Fibroblast of skin of abdomen (primary cell): ENCODE measurements around the gene HJURP.

Experiments used
- DNase-seq: peaks from one replicate; pipeline ENCODE4 v3.0.0-alpha.2; 2013

HJURP gene

DNA sequence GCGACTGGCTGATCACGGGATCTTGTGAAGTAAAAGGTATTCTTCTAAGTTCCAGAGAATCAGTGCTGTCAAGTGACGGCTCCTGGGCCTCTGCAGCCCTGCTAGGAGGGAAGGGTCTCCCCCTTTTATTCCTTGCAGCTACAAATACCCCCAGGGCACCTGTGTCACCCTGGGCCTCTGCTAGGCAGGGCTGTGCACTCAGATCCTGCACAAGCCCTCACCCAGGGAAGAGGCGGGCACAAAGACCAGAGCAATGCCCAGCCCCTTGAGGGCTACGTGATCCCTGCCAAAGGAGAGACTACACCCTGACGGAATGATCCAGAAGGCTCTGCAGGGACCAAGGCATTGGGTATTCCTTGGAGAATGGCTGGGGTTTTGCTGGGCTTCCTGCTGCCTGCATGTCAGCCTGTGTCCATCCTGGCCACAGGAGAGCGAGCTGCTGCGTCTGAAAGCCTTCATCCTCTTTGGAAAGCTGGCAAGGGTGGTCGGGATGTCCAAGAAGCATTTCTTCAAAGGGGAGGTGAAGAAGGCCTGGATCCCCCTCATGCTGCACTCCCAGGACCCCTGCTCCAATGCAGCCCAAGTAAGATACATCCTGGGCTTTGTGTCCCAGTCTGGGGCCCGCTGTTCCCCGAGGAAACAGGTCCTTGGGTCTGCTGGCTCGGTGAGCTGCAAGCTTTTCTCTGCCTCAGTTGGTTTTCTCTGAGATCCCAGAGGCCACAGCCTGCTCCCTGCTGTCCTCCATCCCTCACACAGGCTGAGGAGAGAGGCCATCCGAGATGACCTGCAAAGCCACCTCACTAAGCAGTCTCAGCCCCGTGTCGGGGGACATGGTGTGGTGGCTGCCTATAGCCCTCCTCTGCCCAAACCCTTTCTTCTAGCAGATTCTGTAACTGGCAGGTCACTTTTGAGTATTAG lies 24.9 kb downstream of the HJURP start:
- no peak for DNase-seq

DNA sequence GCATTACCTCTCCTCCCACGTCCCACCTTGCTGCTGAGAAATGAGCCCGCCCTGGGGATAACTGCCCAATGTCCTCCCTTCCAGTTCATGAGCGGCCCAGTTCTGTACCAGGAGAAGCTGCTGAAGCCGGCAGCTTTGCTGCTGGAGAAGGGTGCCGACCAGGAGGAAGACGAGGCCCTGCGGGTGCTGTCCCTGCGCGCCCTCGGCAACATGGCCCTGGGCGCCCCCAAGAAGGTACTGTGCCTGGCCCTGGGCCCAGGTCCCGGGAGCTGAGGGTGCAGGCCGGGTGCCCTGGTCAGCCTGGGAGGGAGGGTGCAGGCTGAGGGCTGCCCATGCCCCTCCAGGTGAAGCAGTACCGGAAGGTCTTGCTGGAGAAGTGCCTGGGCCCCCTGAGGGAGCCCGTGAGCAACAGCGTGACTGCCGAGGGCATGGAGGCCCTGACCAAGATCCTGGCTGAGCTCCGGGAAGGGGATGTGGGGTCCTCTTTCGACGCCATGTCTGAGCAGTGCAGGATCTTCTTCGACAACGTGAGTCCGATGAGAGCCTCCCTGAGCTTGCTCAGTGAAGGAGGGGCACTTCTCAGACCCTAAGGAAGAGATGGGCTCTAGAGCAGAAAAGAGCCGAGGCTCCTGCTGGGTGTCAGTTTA lies 25.7 kb downstream of the HJURP start:
- DNase-seq: no peak

DNA sequence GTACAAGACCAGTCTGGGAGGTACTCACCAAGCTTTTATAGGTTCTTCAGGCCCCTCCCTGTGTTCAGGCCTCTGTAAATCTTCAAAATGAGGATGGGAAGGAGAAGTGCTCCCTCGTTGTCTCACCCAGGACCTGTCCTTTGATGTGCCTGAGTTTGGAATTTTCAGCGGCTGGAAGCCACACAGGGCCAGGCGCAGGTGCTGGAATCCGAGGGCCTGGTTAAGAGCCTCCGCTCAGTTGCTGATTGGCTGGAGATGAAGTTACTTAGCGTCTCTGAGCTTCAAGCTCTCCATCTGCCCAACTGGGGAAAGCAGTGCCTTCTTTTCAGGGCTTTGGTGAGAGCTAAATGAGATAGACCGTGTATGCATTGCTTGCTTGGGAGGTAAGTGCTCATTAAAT lies 30.0 kb downstream of the HJURP start:
- DNase-seq: no peak

DNA sequence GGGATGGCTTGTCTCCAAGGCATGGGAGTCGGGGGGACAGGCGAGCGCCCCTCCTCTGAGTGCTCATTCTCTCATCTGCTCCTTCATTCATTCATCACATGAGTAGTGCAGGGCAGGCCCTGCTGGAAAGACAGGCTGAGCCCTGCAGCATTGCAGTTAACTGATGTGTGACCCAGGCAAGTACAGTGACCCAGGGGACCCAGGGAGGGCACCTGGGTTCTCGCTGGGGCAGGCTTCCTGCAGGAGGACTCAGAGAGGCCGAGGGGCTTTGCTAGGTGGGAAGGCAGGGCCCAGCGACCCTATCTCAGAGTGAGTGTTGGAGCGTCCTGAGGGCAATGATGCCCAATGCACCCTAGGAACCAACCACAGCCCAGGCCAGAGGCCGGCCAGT lies 30.6 kb downstream of the HJURP start:
- no peak for DNase-seq

DNA sequence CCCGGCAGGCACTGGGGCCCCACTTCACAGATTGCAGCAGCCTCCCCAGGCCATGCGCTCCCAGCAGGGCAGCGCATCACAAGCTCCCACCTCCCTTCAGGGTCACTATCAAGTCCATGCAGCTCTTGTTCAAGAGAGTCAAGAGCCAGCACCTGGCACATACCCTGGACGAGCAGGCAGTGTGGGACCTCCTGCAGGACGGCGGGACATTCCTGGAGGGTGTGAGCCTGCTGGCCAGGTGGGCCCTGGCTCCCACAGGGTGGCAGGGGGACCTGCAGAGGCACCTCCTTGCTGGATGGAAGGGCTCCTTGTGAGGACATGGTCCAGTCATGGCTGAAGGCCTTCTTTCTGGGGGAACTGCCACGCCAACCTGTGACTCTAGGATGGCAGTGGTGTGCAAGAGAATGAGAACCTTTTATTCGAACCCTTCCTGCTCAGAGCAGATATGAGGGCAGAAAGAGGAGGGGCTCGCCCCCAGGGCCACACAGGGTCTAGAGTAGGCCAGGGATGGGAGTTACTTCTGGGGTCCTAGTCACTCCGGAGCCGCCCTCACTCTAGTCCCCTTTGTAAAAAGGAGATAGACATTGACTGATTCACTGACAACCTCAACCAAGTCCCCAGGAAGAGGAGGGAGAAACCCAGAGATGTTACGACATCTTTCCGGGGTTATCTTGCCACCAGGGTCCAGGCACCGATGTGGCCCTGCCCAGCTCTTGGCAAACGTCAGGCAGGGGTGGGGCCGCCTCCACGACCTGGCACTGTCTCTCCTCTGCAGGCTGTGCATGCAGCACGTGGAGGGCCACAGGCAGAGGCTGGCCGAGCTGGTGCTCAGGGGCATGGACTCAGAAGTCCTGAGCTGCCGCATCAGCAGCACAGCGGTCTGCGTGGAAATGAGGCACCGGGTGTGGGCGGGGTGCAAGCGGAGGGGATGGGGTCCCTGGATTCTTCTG lies 31.3 kb downstream of the HJURP start:
- no peak for DNase-seq

- DNase-seq: no peak
These were observed 32.1 kb downstream of the HJURP start for GRCh38 chr2:233822101-233822771.

DNA sequence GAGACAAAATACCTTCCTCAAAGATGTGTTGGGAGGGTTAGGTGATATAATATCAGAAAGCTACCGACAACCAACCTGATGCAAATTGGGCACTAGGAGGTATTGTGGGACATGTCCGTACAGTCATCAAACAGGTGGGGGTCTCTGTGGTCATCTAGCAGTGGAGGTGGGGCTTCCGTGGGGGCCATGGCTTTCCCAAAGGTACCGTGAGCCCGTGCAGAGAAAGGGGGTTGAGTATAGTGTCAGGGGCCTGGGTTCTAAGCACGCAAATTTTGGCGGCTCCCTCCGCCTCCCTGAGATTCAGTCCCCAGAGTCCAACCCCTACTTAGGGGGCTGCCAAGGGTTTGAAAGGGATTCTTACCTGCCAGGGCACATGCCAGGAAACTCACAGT lies 32.6 kb downstream of the HJURP start:
- DNase-seq: no peak

GRCh38 chr2:233821196-233821595 lies 33.1 kb downstream of the HJURP start:
- DNase-seq: no peak

DNA sequence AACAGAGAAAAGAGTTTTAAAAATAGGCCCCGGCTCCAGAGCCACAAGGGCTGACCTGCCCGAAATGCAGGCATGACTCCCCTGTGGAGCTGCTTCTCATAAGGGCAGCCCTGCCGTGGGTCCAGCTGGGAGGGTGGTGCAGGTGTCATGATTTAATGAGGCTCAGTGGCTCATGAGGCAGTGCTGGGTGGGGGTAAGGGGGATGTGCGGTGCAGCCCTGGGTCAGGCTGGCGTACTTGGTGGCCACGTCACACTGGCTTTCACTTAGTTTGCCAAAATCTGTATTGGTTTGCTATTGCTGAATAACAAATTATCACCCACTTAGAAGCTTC lies 33.6 kb downstream of the HJURP start:
- DNase-seq: no peak

DNA sequence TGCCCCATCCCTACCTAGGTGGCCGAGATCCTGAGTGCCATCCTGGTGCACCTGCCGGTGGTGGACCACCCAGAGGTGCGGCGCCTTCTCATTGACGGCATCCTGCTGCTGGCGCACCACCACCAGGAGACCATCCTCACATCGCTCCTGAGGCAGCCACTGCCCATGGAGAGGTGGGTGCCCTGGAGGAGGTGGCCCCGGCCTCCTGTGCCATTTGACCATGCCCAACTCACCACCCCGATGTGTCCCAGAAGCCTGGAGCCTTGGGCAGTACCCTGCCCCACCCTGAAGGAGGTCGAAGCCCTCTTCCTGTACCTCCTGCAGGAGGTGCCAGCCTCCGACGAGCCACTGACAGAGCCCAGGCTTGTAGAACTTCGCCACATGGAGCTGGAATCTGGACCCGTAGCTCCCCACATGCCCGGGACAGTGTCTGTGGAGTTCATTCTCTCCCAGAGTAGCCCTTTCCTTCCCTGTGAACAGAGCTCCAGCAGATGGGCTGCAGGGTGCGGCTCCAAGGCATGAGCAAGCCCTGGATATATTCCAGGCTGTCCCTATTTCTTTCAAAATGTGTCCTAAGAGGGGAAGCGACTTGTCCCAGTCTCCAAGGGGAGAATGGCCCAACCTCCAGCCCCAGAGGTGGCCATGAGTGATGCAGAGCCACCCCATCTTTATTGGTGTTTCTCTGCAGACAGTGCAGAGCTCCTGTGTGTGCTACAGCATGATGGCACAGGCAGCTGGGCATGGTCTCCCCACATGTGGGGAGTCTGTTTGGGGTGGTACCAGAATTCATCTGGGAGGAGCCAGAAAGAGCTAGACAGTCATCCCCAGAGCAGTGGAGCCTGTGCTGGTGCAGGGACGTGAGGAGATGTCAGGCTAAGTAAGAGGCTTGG lies 34.2 kb downstream of the HJURP start:
- no peak for DNase-seq

DNA sequence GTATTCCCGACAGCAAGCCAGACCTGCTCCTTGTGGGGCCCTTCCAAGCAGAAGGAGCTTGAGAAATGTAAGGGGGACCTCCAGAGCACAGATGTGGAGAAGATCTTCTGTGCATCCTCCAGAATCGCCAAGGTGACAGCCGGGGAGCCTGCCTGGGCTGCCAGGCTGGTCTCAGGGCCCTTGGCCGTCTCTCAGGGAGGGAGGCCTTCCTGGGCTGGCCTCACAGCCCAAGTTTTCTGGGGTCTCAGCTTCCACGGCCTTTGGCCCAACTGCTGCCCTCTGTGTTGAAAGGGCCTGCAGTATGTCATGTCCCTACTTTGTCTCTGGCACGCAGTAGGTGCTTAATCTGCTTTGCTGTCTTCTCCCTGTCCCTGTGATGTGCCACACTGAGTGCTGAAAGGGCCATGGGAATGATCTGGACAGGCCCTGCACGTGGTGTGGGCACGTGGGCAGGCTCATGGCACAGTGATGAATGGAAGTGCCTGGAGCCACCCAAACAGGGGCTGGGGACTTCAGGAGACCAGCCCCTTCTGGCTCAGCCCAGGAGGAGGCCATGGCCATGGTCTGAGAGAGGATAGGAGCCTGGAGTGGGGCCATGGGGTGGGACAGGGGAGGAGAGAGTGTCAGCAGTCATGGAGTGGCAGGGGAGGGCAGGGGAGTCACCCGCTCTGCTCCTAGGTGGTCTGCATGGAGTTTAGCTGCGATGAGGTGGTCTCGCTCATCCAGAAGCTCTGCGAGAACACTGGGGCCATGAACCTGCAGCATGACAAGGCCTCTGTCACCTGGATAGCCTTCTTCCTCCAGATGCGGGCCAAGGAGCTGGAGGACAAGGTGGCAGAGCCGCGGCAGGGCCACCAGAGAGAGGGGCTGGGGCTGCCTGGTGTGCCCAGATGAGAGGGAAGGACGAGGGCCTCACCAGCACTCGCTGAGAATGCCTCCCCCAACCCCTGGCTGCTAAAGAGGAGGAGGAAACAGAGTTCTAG lies 35.4 kb downstream of the HJURP start:
- no peak for DNase-seq

GRCh38 chr2:233817995-233818638 lies 36.2 kb downstream of the HJURP start:
- DNase-seq: no peak

- DNase-seq: no peak
These were observed 36.9 kb downstream of the HJURP start for GRCh38 chr2:233817361-233817911.

GRCh38 chr2:233816771-233817170 lies 37.6 kb downstream of the HJURP start:
- no peak for DNase-seq

GRCh38 chr2:233816334-233816733 lies 38.0 kb downstream of the HJURP start:
- DNase-seq: no peak

DNA sequence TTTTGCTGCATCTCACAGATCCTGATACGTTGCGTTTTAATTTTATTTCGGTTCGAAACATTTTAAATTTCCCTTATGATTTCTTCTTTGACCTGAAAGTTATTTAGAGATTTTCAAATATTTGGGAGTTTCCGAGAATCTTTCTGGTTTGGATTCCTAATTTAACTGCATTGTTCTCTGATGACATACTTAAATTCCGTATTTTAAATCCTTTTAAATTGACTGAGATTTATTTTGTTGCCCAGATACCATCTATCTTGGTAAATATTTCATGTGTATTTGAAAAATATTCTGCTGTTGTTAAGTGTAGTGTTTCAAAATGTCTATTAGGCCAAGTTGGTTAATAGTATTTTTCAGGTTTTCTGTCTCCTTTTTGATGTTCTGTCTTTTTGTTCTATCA lies 38.5 kb downstream of the HJURP start:
- no peak for DNase-seq

GRCh38 chr2:233814056-233814835 lies 40.1 kb downstream of the HJURP start:
- no peak for DNase-seq

GRCh38 chr2:233813236-233814055 lies 40.9 kb downstream of the HJURP start:
- no peak for DNase-seq
